H9 (cell line): ENCODE results near the gene ADCY4. TPM values are rescaled to one million over a fixed set of nuclear protein-coding genes. Genes with fewer than 3 reads are reported as not detected.

Experiments
- DNase-seq: peaks from one replicate; pipeline ENCODE4 v3.0.0-alpha.2; 2017
- H2AFZ ChIP-seq: one replicate; pipeline ENCODE4 v1.6.1; 2013; ENCODE audit warnings: mild to moderate bottlenecking, low read length, control low read depth, moderate library complexity
- H2AK5ac ChIP-seq: 2 replicates; pipeline ENCODE4 v1.6.1; 2013; ENCODE audit warnings: low read length, control low read depth, mixed read lengths; ENCODE audit not compliant: insufficient read length
- H2BK120ac ChIP-seq: one replicate; pipeline ENCODE4 v1.6.1; 2013; ENCODE audit warnings: low read depth, mild to moderate bottlenecking, low read length, control low read depth, inconsistent platforms; ENCODE audit not compliant: poor library complexity, severe bottlenecking
- H2BK12ac ChIP-seq: 2 replicates; pipeline ENCODE4 v1.6.1; 2013; ENCODE audit warnings: low read length, control low read depth, mixed read lengths, low read depth; ENCODE audit not compliant: insufficient read length
- H2BK15ac ChIP-seq: 2 replicates; pipeline ENCODE4 v1.6.1; 2013; ENCODE audit warnings: low read depth, low read length, control low read depth
- H2BK20ac ChIP-seq: one replicate; pipeline ENCODE4 v1.6.1; 2013; ENCODE audit warnings: low read depth, mild to moderate bottlenecking, low read length, control low read depth, inconsistent platforms; ENCODE audit not compliant: poor library complexity, severe bottlenecking
- H2BK5ac ChIP-seq: 2 replicates; pipeline ENCODE4 v1.6.1; 2013; ENCODE audit warnings: low read length, control low read depth, mixed read lengths; ENCODE audit not compliant: insufficient read length
- H3K14ac ChIP-seq: 2 replicates; pipeline ENCODE4 v1.6.1; 2013; ENCODE audit warnings: low read length, control low read depth; ENCODE audit not compliant: insufficient read depth
- H3K18ac ChIP-seq: 2 replicates; pipeline ENCODE4 v1.6.1; 2013; ENCODE audit warnings: low read depth, mild to moderate bottlenecking, mixed read lengths, low read length, control low read depth; ENCODE audit not compliant: insufficient read length
- H3K23ac ChIP-seq: 2 replicates; pipeline ENCODE4 v1.6.1; 2013; ENCODE audit warnings: low read length, control low read depth, mixed read lengths, low read depth; ENCODE audit not compliant: insufficient read length
- H3K23me2 ChIP-seq: 2 replicates; pipeline ENCODE4 v1.6.1; 2013; ENCODE audit warnings: low read depth, mild to moderate bottlenecking, mixed read lengths, low read length, control low read depth; ENCODE audit not compliant: insufficient read length, poor library complexity, severe bottlenecking
- H3K27ac ChIP-seq: 2 replicates; pipeline ENCODE4 v1.5.1; 2013; ENCODE audit warnings: low read length, control low read depth, mixed read lengths, low read depth; ENCODE audit not compliant: insufficient read length
- H3K27me3 ChIP-seq: 2 replicates; pipeline ENCODE4 v1.6.1; 2013; ENCODE audit warnings: low read length, control low read depth, inconsistent platforms; ENCODE audit not compliant: insufficient read depth
- H3K4ac ChIP-seq: 2 replicates; pipeline ENCODE4 v1.6.1; 2013; ENCODE audit warnings: low read depth, mild to moderate bottlenecking, control low read depth, inconsistent platforms, low read length, moderate library complexity
- H3K4me1 ChIP-seq: 2 replicates; pipeline ENCODE4 v1.6.1; 2013; ENCODE audit warnings: low read length, control low read depth, inconsistent platforms; ENCODE audit not compliant: insufficient read depth
- H3K4me2 ChIP-seq: 2 replicates; pipeline ENCODE4 v1.6.1; 2013; ENCODE audit warnings: low read length, control low read depth, mixed read lengths; ENCODE audit not compliant: insufficient read length, insufficient read depth
- H3K56ac ChIP-seq: 2 replicates; pipeline ENCODE4 v1.6.1; 2013; ENCODE audit warnings: low read depth, mild to moderate bottlenecking, mixed read lengths, low read length, control low read depth; ENCODE audit not compliant: insufficient read length
- H3K79me1 ChIP-seq: 2 replicates; pipeline ENCODE4 v1.6.1; 2013; ENCODE audit warnings: low read depth, mild to moderate bottlenecking, moderate library complexity, low read length, control low read depth, inconsistent platforms; ENCODE audit not compliant: insufficient read depth, poor library complexity, severe bottlenecking
- H3K79me2 ChIP-seq: 2 replicates; pipeline ENCODE4 v1.6.1; 2013; ENCODE audit warnings: low read length, control low read depth, inconsistent platforms; ENCODE audit not compliant: insufficient read depth
- H3K9ac ChIP-seq: 2 replicates; pipeline ENCODE4 v1.6.1; 2013; ENCODE audit warnings: low read length, control low read depth, mixed read lengths; ENCODE audit not compliant: insufficient read length; ENCODE audit errors: extremely low read depth
- H3K9me3 ChIP-seq: one replicate; pipeline ENCODE4 v1.6.1; 2013; ENCODE audit warnings: low read depth, low read length, inconsistent platforms; ENCODE audit not compliant: control insufficient read depth
- H3T11ph ChIP-seq: one replicate; pipeline ENCODE4 v1.6.1; 2013; ENCODE audit warnings: mild to moderate bottlenecking, low read length, control low read depth, inconsistent platforms
- H4K20me1 ChIP-seq: one replicate; pipeline ENCODE4 v1.6.1; 2013; ENCODE audit not compliant: control insufficient read depth, insufficient read length, insufficient read depth
- H4K5ac ChIP-seq: 2 replicates; pipeline ENCODE4 v1.6.1; 2013; ENCODE audit warnings: low read depth, mild to moderate bottlenecking, mixed read lengths, low read length, control low read depth; ENCODE audit not compliant: insufficient read length
- H4K8ac ChIP-seq: replicated peaks from 2 replicates; pipeline ENCODE4 v1.6.1; 2013; ENCODE audit warnings: low read length, control low read depth, mixed read lengths, low read depth; ENCODE audit not compliant: insufficient read length
- H4K91ac ChIP-seq: 2 replicates; pipeline ENCODE4 v1.6.1; 2013; ENCODE audit warnings: low read depth, mild to moderate bottlenecking, moderate library complexity, mixed read lengths, low read length, control low read depth; ENCODE audit not compliant: insufficient read length
- H3K27ac Mint-ChIP-seq, 3 experiments: 2 replicates in 2 of 3; 3 replicates in 1 of 3; pipeline ENCODE4 v1.8.0; 2020 to 2021; ENCODE audit warnings: mixed read lengths in 3 of 3, mild to moderate bottlenecking in 1 of 3, moderate library complexity in 1 of 3
- H3K27me3 Mint-ChIP-seq: 2 replicates; pipeline ENCODE4 v1.8.0; 2021; ENCODE audit warnings: low read depth, mild to moderate bottlenecking, moderate library complexity, mixed read lengths
- H3K36me3 Mint-ChIP-seq, 3 experiments: 2 replicates in 2 of 3; 3 replicates in 1 of 3; pipeline ENCODE4 v1.8.0; 2020 to 2021; ENCODE audit warnings: low read depth in 3 of 3, mixed read lengths in 3 of 3; ENCODE audit not compliant: insufficient read depth in 1 of 3
- H3K4me1 Mint-ChIP-seq, 2 experiments: 2 replicates each; pipeline ENCODE4 v1.8.0; 2020; ENCODE audit warnings: mixed read lengths in 2 of 2
- H3K4me3 Mint-ChIP-seq, 2 experiments: 2 replicates in 1 of 2; 3 replicates in 1 of 2; pipeline ENCODE4 v1.8.0; 2020 to 2021; ENCODE audit warnings: mild to moderate bottlenecking in 2 of 2, mixed read lengths in 2 of 2, moderate library complexity in 1 of 2
- H3K9me3 Mint-ChIP-seq, 2 experiments: 2 replicates in 1 of 2; 3 replicates in 1 of 2; pipeline ENCODE4 v1.8.0; 2020; ENCODE audit warnings: mild to moderate bottlenecking in 2 of 2, mixed read lengths in 2 of 2, moderate library complexity in 1 of 2
- WGBS: extraction: QIAGEN DNeasy Blood & Tissue Kit; methylation state at CpG from one replicate; pipeline ENCODE4 v1.1.7; 2013; ENCODE audit warnings: missing lambda C conversion rate, low lambda C conversion rate, mixed read lengths; ENCODE audit not compliant: insufficient read length; ENCODE audit errors: extremely low coverage; 5-methylcytosine and 5-hydroxymethylcytosine counted together
- total RNA-seq: library from RNA; stranded (reverse); gene quantifications from 2 replicates; pipeline ENCODE4 v1.2.1, GENCODE V29; 2021
- TF ChIP-seq, protein P1 (sequence below): fragments of 200-600 bp; sonication (generic); conservative IDR thresholded peaks from 3 replicates; pipeline ENCODE4 v1.8.0; 2021; ENCODE audit warnings: antibody characterized with exemption, mild to moderate bottlenecking

The ADCY4 gene
- total RNA-seq, 1 experiment from 2014 or later, result 0.09 TPM

DNA sequence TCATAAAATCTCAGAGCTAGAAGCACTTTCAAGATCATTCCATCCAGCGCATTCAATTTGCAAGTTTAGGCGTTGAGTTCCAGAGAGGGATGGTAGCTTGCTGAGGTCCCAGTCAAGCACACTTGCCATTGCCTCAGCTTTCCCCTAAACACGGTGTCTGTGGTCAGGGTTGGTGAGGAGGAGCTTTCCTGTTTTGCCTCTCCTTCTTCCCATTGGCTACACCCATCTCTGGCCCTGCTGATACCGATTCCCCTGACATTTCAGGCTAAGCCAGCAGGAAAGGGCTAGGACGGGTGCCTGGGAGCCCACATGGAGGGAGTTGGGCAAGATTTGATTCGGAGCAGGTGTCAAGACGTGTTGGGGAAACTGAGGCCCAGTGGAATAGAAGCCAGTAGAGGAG is 42.3 kb upstream of the ADCY4 start:
- Histone ChIP-seq H2AFZ (no peak overlapping the region), H3K79me2 (no peaks in the 10 kb centered on the region), H4K8ac (no peak overlapping the region), H3K18ac (no peak overlapping the region), H3K4me2 (peak overlapping the region; percentile 15), H3K9me3 (no peaks in the 10 kb centered on the region), H2BK120ac (no peak overlapping the region), H3K9ac (no peak overlapping the region), H3K14ac (no peak overlapping the region), H3K56ac (no peak overlapping the region), H3K79me1 (no peaks in the 10 kb centered on the region), H3K4ac (no peak overlapping the region), H4K20me1 (no peaks in the 10 kb centered on the region), H3T11ph (no peak overlapping the region), H4K5ac (no peak overlapping the region), H2BK15ac (no peak overlapping the region), H2BK5ac (no peak overlapping the region), H3K27ac (no peak overlapping the region), H3K27me3 (no peaks in the 10 kb centered on the region), H3K23me2 (no peaks in the 10 kb centered on the region), H2AK5ac (no peak overlapping the region), H3K4me1 (peaks cover 3% of the 10 kb centered on the region), H4K91ac (no peak overlapping the region), H2BK20ac (no peak overlapping the region), H2BK12ac (no peak overlapping the region), H3K23ac (no peak overlapping the region)
- no peak for DNase-seq
- H3K27ac Mint-ChIP-seq, result peak overlapping the region in 2 of 3 experiments; percentile 25 to 84; a peak in 3 of 7 replicates
- no peaks in the 10 kb centered on the region; the same call in 1 of the 2 replicates for H3K27me3 Mint-ChIP-seq
- H3K36me3 Mint-ChIP-seq, result peaks cover 10 to 32% (median 21%) of the 10 kb centered on the region in 3 experiments
- peaks cover 37 to 46% of the 10 kb centered on the region in 2 experiments for H3K4me1 Mint-ChIP-seq
- peak overlapping the region; percentile 62 to 79; a peak in 4 of 5 replicates for H3K4me3 Mint-ChIP-seq
- no peaks in the 10 kb centered on the region for H3K9me3 Mint-ChIP-seq
- TF ChIP-seq, protein P1, sequence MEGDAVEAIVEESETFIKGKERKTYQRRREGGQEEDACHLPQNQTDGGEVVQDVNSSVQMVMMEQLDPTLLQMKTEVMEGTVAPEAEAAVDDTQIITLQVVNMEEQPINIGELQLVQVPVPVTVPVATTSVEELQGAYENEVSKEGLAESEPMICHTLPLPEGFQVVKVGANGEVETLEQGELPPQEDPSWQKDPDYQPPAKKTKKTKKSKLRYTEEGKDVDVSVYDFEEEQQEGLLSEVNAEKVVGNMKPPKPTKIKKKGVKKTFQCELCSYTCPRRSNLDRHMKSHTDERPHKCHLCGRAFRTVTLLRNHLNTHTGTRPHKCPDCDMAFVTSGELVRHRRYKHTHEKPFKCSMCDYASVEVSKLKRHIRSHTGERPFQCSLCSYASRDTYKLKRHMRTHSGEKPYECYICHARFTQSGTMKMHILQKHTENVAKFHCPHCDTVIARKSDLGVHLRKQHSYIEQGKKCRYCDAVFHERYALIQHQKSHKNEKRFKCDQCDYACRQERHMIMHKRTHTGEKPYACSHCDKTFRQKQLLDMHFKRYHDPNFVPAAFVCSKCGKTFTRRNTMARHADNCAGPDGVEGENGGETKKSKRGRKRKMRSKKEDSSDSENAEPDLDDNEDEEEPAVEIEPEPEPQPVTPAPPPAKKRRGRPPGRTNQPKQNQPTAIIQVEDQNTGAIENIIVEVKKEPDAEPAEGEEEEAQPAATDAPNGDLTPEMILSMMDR, result no peak
- no CpG with 5 or more reads among the region's 7 CpGs for WGBS
